ENCODE results near the gene CNNM3.

The CNNM3 gene

GRCh38 chr2:96772903-96773671 lies 43.0 kb upstream of the CNNM3 start:
- TF ChIP-seq, protein P1, sequence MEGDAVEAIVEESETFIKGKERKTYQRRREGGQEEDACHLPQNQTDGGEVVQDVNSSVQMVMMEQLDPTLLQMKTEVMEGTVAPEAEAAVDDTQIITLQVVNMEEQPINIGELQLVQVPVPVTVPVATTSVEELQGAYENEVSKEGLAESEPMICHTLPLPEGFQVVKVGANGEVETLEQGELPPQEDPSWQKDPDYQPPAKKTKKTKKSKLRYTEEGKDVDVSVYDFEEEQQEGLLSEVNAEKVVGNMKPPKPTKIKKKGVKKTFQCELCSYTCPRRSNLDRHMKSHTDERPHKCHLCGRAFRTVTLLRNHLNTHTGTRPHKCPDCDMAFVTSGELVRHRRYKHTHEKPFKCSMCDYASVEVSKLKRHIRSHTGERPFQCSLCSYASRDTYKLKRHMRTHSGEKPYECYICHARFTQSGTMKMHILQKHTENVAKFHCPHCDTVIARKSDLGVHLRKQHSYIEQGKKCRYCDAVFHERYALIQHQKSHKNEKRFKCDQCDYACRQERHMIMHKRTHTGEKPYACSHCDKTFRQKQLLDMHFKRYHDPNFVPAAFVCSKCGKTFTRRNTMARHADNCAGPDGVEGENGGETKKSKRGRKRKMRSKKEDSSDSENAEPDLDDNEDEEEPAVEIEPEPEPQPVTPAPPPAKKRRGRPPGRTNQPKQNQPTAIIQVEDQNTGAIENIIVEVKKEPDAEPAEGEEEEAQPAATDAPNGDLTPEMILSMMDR (conservative IDR thresholded peaks at IDR 0.05; ENCODE audit: control insufficient read depth, insufficient read depth, low read depth, low read length), result no peak
- no peak for DNase-seq (ENCODE audit: low read depth)
- H3K4me3 ChIP-seq (ENCODE audit: control insufficient read depth, low read depth, low read length), result no peak overlapping the region

GRCh38 chr2:96773922-96774321 lies 42.1 kb upstream of the CNNM3 start:
- no peak overlapping the region for H3K4me3 ChIP-seq (ENCODE audit: control insufficient read depth, low read depth, low read length)
- no peak for DNase-seq (ENCODE audit: low read depth)
- TF ChIP-seq, protein P1 (conservative IDR thresholded peaks at IDR 0.05; ENCODE audit: control insufficient read depth, insufficient read depth, low read depth, low read length), result no peak

GRCh38 chr2:96775160-96775559 lies 40.9 kb upstream of the CNNM3 start:
- DNase-seq (ENCODE audit: low read depth), result no peak
- TF ChIP-seq, protein P1 (conservative IDR thresholded peaks at IDR 0.05; ENCODE audit: control insufficient read depth, insufficient read depth, low read depth, low read length), result no peak
- H3K4me3 ChIP-seq (ENCODE audit: control insufficient read depth, low read depth, low read length), result no peak overlapping the region

GRCh38 chr2:96783388-96783787 lies 32.7 kb upstream of the CNNM3 start:
- TF ChIP-seq, protein P1 (conservative IDR thresholded peaks at IDR 0.05; ENCODE audit: control insufficient read depth, insufficient read depth, low read depth, low read length), result no peak
- no peak overlapping the region for H3K4me3 ChIP-seq (ENCODE audit: control insufficient read depth, low read depth, low read length)
- DNase-seq (ENCODE audit: low read depth), result no peak

DNA sequence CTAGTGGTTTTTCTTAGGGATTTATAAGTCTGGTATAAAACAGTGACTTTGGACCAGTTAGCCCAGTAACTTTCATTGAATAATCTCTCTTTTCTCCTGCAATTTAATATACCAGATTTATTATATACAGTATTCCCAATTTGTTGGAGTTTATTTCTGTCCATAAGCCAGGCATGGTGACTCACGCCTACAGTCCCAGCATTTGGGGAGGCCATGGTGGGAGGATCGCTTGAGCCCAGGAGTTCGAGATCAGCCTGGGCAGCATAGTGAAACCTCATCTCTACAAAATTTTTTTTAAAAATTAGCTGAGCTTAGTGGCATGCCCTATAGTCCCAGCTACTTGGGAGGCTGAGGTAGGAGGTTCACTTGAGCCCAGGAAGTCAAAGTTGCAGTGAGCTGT lies 28.7 kb upstream of the CNNM3 start:
- TF ChIP-seq, protein P1 (conservative IDR thresholded peaks at IDR 0.05; ENCODE audit: control insufficient read depth, insufficient read depth, low read depth, low read length), result no peak
- no peak overlapping the region for H3K4me3 ChIP-seq (ENCODE audit: control insufficient read depth, low read depth, low read length)

GRCh38 chr2:96788442-96789244 lies 27.4 kb upstream of the CNNM3 start:
- TF ChIP-seq, protein P1 (conservative IDR thresholded peaks at IDR 0.05; ENCODE audit: control insufficient read depth, insufficient read depth, low read depth, low read length), result no peak
- no peak overlapping the region for H3K4me3 ChIP-seq (ENCODE audit: control insufficient read depth, low read depth, low read length)
- DNase-seq (ENCODE audit: low read depth), result peak; percentile 20

More for the DNA sequence above, 28.7 kb upstream of the CNNM3 start:
- DNase-seq (ENCODE audit: low read depth), result no peak
